GM18868 (cell line): Measurements from ENCODE around the gene BEND5.

Experiments
- ATAC-seq: cut with Tn5 transposase; IDR thresholded peaks from one replicate; pipeline ENCODE4 v1.9.1; 2021; ENCODE audit warnings: mild to moderate bottlenecking, moderate library complexity; ENCODE audit not compliant: unreplicated experiment

The BEND5 gene

GRCh38 chr1:48681476-48682305 lies 95.0 kb downstream of the BEND5 start:
- ATAC-seq = no peak

GRCh38 chr1:48680411-48681035 lies 96.2 kb downstream of the BEND5 start:
- no peak for ATAC-seq

GRCh38 chr1:48679859-48680258 lies 96.8 kb downstream of the BEND5 start:
- ATAC-seq = no peak

GRCh38 chr1:48678710-48679505 lies 97.8 kb downstream of the BEND5 start:
- ATAC-seq = no peak
